Stimulated activated CD8-positive, alpha-beta memory T cell treated with anti-CD3 and anti-CD28 coated beads, Interleukin-4, amount 100 ng/mL, for 24 hours (primary cell): Measurements from ENCODE around the gene SLC17A2.
"Not testable (repeated sequence)": the region's sequence is repeated elsewhere in the genome, so short reads cannot be mapped to it uniquely, and the experiment has no call there.

ENCODE experiments used
- DNase-seq: peaks from one replicate; pipeline ENCODE4 v3.0.0-alpha.2; 2020; ENCODE audit warnings: low read depth

SLC17A2 gene

DNA sequence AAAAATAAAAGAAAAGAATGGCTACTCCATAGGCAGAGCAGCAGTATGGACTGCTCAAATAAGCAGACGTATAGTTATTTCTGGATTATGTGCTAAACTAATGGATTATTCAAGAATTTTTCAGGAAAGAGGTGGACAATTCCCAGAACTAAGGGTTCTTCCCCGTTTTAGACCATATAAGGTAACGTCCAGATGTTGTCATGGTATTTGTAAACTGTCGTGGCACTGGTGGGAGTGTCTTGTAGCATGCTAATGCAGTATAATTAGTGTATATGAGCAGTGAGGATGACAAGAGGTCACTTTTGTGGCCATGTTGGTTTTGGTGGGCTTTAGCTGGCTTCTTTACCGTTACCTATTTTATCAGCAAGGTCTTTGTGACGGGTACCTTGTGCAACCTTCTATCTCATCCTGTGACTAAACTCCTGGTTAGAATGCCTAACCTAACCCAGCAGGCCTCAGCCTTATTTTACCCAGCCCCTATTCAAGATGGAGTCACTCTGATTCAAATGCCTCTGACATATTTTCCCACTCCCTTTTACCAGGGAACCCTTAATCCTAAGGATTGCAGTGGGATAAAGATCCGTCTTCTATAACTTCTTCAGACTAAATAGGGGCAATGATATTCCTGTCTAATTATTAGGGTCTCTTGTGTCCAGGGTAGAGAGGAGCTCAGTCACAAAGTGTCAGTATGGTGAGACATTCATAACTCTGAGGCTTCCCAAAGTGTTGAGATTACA, 21.0 kb upstream of the SLC17A2 start:
- DNase-seq, result no peak

DNA sequence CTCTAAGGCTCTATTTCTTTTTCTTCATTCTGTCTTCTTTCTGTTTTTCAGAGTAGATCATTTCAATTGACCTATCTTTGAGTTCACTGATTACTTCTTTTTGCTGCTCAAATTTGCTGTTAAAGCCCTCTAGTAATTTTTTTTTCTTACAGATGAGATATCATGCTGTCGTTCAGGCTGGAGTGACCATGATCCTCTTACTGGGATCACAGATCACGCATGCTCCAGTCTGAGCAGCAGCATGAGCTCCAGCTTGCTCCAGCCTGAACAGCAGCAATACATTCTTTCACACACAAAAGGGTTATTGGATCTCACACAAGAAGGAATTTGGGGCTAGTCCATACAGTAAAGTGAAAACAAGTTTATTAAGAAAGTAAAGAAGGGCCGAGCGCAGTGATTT, 19.8 kb upstream of the SLC17A2 start:
- DNase-seq, result no peak

DNA sequence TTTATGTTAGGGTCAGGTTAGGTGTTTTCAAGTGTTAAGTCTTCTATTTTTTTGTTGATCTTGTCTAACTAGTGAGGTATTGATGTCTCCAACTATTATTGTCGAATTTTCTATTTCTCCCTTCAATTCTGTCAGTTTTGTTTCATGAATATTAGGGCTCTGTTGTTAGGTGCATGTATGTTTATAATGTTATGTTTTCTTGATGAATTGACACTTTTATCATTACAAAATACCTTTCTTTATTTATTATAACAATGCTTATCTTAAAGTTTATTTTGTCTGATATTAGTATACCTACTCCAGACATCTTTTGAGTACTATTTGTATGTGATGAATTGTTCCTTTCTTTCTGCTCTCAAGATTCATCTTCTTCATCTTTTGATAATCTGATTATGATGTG, 19.2 kb upstream of the SLC17A2 start:
- no peak for DNase-seq

DNA sequence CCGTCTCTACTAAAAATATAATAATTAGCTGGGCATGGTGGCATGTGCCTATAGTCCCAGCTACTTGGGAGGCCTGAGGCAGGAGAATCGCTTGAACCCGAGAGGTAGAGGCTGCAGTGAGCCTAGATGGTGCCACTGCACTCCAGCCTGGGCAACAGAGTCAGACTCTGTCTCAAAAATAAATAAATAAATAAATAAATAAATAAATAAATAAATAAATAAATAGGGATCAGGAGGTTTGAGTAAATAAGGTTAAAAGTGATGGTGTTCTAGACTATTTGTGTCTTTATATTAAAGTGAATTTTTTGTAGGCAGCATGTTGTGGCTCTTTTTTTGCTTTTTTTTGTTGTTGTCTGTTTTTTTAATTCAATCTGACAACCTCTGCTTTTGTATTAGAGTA, 17.0 kb upstream of the SLC17A2 start:
- not testable (repeated sequence) for DNase-seq

DNA sequence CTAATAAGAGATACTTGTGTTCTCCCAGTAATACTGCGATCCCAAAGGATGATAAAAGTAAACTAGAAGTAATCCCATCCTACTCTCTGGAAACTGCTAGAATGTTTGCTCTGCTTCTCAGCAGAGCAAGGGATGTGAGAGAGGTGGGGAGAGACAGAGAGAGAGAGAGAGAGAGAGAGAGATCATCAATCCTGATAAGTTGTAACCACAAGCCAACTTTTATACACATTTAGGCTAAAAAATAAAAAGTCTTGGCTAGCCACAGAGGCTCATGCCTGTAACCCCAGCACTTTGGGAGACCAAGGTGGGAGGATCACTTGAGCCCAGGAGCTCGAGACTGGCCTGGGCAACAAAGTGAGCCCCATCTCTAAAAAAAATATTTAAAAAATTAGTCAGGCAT, 16.1 kb upstream of the SLC17A2 start:
- no peak for DNase-seq

DNA sequence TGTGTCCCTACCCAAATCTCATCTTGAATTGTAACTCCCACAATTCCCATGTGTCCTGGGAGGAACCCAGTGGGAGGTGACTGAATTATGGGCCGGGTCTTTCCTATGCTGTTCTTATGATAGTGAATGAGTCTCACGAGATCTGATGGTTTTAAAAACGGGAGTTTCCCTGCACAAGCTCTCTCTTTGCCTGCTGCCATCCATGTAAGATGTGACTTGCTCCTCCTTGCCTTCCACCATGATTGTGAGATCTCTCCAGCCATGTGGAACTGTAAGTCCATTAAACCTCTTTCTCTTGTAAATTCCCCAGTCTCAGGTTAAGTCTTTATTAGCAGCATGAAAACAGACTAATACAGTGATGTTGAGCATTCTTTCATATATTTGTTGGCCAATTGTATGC, 15.2 kb upstream of the SLC17A2 start:
- DNase-seq, result not testable (repeated sequence)

DNA sequence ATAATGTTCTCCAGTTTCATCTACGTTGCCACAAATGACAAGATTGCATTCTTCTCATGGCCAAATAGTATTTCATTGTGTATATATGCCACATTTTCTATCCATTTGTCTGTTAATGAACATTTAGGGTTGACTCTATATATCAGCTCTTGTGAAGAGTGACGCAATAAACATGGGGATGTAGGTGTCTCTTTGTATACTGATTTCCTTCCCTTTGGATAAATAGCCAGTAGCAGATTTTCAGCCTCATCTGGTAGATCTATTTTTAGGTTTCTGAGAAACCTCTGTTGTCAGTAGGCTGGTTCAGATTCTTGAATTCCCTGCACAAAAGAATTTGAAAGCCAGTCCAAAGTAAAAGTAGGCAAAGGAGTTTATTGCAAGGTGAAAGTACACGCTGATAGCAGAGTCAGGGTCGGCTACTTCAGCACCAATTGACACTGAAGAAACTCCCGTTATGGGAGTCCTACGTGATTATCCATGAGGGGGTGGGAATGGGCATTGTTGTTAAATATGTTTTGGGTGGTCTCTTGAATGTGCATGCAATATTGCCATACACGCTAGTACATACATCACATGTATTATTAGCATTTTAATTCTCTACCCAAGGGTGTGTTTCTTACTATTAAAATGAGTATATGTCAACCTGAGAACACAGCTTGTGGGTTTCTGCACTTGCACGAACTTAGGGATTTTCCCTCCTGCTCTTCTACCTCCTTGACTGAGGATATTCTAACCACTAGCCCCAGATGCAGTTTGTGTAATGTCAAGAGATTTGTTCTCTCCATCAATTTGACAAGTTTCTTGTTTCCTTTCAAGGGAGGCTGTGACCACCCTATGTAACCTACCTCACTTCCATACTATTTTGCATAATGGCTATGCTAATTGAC, 14.4 kb upstream of the SLC17A2 start:
- no peak for DNase-seq

DNA sequence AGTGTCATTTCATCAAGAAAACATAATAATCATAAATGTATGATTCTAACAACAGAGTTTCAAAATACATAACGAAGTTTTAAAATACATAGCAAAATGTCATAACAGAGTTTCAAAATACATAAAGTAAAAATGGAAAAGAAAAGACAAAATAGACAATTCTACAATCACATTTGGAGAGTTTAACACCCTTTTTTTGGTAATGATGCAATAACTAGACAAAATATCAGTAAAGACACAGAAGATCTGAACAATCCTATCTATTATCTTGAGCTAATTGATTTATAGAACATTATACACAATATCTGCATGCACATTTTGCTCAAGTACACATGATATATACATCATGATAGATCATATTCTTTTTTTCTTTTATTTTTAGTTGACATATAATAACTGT, 13.4 kb upstream of the SLC17A2 start:
- no peak for DNase-seq

DNA sequence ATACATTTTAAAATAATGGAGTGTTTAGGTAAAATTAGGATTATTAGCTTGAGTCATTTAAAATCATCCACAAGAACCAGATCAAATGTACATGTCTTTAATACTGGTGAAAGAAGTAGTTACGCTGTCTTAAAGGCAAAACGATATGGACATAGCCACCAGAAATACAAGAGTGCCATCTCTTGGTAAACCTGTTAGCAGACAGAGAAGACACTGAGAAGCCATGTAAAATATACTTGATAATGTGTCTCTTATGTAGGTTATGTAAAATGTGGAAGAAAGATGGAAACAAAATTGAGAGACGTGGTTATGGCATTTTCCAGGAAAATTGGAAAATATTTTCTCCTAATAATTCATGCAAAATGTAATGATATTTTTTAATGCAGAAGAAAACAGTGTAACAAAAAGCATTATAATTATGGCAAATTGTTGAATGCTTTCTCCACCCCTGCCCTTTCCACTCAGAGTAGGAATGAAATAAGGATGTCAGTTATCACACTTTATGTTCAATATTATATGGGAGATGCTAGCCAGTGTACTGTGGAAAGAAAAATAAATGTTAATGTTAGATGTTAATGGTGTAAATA, 12.2 kb upstream of the SLC17A2 start:
- DNase-seq, result no peak

DNA sequence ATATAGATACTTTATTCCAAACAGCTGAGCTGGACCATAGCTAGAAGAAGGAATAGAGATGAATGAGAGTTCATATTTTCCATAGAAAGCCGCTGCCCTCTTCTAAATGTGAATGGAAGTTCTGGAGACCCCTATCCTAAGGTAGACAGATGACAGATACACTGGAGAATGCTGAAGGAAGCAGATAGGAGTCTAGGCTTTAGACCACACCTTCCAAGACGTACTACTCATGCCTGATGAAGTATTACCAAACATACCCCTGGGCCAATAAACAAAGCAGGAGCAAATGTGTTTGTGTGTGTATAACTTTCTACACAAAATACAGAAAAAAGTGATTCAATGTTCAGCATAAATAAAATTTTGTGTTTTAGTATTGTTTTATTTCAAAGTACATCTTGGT, 9.1 kb upstream of the SLC17A2 start:
- no peak for DNase-seq

DNA sequence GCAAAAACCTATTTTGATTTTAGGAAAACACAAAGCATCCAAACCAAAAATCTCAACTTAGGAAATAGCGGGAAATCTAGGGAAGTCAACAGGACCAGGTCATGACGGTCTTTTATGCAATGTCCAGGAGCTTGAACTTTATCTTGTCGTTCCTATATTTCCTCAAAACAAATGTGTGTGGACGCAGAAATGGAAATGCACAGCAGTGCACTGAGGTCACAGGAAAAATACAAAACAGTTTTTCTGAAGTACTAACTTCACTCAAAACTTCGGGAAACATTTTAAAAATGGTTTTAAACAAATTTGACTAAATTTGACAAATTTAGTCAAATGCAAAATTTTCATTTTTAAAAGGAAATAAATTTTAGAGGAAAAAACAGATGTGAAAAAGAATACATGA, 5.5 kb upstream of the SLC17A2 start:
- no peak for DNase-seq

DNA sequence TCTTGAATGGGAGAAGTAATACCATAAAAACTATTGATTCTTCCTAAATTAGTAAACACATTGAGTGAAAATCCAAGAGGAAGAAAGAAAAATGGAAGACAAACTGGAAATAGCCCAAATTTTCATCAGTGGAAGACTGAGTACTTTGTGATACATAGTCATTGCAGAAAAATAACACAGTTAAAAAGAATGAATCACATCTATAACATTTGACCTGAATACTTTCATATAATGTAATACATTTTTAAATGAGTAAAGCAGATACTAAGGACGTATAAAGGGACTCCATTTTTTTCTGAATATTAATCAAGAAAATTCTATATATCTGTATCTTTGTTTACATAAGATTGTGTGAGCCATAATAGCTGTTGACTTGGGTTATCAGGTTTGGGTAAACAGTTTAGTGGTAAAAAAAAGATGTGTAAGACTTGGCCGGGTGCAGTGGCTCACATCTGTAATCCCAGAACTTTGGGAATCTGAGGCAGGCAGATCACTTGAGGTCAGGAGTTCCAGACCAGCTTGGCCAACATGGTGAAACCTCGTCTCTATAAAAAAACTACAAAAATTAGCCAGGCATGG, 4.3 kb upstream of the SLC17A2 start:
- DNase-seq, result no peak

DNA sequence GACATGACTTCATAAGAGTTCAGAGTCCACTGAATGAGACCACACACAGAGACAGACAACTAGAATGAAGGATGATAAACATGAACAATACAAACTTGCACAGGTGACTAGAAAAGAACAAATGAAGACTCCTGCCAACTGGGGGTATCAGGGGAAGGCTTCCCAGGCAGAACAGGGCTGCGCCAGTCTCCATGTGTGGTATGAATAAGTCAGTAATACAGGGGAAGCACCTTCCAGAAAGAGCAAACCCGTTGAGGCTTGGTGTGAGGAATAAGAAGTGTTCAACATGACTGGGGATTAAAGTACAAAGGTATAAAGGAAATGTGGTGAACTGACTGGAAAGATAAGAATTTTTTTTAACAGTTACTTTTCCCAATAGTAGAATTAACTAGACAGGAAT, 3.7 kb upstream of the SLC17A2 start:
- DNase-seq, result no peak

DNA sequence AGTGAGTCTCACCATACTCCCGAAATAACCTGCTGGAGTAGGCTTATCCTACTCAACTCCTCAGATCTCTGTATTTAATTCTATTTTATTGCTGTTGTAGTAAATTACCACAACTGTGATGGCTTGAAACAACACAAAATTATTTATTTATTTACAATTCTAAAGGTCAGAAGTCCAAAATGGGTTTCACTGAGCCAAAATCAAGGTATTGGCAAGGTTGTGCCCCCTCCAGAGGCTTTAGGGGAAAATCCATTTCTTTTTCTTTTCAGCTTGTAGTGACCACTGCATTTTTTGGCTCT, 869 bp upstream of the SLC17A2 start:
- no peak for DNase-seq

DNA sequence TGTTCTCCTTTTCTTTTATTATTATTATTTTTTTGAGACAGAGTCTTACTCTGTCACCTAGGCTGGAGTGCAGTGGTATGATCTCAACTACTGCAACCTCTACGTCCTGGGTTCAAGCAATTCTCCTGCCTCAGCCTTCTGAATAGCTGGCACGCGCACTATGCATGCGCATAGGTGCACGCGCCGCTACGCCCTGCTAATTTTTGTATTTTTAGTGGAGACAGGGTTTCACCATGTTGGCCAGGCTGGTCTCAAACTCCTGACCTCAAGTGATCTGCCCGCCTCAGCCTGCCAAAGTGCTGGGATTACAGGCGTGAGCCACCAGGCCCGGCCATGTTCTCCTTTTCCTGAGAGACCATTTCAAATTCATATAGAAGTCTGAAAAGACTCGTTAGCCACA, 706 bp downstream of the SLC17A2 start:
- not testable (repeated sequence) for DNase-seq

DNA sequence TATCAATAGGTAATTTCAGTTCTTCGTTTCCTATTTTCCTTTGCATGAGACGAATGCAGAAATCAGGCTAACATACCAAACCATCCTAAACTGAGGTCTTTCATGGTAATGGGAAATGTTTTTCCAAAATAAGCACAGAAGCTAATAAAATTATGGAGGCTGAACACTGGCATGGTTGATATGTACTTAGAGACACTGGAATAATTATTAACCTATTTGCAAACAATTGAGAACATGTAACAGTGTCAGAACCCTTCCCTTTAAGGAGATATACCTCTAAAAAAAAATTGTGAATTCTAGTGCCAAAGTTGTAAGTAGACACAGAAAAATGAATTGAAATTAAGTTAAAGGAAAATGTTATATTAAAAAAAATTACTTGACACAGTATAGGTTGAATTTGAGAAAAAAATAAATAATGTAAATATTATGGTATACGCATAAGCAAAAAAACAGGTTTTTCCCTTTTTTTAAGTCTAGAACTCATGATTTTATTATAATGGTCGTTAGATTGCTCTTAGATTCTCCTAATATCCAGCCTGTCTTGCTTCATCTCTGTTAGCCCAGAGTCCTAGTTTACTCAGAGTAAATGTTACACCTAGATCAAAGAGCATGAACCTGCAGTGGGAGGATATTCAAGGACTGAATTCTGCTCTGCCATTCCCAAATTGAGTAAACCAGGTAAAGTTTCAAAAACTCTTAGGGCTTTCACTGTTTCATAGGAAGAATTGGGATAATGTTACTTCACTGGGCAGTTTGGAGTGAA, 1.7 kb downstream of the SLC17A2 start:
- no peak for DNase-seq

DNA sequence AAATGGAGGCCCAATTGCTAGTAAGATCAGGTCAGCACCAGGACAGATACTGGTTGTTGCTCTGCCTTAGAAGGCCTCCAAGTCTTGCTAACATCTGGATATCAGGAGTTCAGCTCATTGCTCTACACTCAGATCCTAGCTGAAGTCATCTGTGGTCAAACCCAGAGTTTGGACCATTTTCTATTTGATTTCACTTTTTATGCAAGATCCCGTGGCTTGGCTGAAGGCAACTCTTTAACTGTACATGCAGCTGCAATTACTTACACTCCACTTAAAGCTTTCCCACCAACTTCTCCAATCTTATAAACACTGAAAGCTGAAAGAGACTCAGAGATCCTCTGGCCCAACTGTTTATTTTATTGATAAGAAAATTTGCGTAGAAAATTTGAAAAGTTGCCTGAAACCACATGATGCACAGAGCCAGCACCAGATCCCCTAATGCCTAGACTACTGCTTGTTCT, 2.7 kb downstream of the SLC17A2 start:
- DNase-seq, result no peak

DNA sequence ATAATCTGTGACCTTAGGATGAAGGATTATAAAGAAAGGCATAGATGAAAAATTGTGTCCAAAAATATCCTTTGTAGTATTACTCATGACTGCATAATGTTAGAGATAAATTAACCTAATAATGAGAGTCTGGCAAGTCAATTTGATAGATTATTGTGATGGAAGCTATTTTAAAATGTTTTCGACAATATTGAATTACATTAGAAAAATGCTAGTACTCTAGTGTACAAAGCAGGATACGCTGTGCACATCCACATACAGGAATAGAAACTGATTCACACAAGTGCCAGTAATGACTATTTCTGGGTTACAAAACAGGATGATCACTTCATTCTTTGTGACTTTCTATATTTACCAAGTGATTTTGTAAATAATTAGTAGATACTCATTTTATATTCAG, 3.3 kb downstream of the SLC17A2 start:
- no peak for DNase-seq

DNA sequence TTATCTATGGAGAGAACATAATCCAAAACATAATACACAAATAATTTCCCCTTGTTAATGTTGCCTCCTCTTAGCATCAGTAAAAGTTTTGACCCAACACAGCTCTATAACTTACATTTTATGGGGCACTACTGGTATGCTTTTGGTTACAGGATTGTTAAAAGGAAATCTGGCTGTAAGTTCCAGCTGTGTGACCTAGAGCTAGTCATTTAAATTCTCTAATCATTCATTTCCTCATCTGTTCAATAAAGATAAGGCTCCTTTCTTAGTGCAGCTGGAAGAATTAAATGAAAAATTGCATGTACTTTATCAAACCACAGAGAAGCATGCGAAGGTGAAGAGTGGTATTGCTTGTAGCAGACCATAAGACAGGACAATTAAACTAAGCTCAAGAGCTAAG, 4.6 kb downstream of the SLC17A2 start:
- no peak for DNase-seq

DNA sequence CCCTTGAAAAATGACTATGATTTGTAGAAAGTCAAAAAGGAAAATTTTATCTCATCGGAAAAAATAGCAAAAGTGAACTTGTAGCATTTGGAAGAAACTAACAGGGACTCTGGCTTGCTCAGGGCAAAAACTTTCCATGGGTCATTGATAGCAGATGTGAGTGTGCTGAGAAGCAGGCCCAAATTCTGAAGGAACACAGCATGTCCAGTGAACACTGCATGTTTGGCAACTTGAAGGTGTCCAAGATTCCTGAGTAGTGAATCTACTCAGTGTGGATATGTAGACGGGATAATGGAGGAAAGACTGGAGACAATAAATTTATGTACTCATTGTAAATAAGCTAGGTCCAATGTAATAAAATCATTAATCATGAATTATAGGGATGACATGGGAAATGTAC, 8.2 kb downstream of the SLC17A2 start:
- no peak for DNase-seq

DNA sequence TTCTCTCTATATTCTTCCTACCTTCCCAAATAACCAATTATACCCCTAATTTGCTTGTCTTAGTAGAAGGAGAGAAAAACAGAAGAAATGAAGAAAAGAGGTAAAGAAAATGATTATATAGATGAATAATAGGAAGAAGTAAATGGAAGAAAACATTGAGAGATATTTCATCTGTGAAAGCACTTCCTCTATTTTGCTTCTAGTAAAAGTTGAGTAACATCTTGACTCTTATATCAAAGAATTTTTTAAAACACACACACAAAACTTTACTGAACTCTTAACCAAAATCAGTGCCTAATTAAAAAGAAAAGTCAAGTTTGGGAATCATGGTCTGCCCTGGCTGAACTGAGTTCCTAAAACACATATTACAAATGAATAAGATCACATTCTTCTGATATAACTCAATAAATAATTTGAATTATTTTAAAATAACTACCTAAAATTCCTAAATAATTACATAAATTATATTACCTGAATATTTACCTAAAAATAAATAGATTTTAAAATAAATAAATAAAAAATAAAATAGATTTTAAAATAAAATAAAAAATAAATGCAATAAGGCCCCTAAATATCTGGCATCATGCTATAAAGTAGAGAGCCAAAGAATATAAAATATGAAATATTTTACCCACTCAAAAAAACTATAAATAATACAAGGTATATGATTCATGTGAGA, 8.8 kb downstream of the SLC17A2 start:
- DNase-seq, result no peak

DNA sequence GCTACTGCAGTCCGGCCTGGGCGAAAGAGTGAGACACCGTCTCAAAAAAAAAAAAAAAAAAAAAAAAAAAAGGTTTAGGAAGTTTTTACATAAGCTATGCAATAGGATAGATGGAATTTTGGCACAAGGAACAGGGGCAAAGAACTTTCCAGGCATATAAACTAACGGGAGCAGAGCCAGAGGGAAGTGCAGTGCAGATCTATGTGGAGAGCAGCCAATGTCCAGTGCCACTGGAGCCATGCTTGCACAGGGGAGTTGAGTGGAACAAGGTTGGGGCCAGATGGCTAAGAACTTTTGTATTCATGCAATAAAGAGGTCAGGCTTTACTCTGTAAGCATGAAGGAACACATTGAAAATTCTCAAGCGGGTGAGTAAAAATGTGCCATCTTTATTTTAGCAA, 10.8 kb downstream of the SLC17A2 start:
- DNase-seq, result no peak
